GM20000 (cell line): ENCODE measurements around the gene TCF7L2.

Experiments used
- DNase-seq: peaks from one replicate; pipeline ENCODE4 v3.0.0; 2012; ENCODE audit warnings: low spot score
- CTCF ChIP-seq: IDR thresholded peaks from 2 replicates; pipeline ENCODE4 v1.5.1; 2012; ENCODE audit warnings: mild to moderate bottlenecking, control low read depth; ENCODE audit errors: extremely low read depth, missing control alignments

The TCF7L2 gene

GRCh38 chr10:113138937-113139585 lies 189.0 kb downstream of the TCF7L2 start:
- no peak for DNase-seq
- no peak for TF ChIP-seq CTCF

GRCh38 chr10:113139699-113140098 lies 189.7 kb downstream of the TCF7L2 start:
- DNase-seq = no peak
- no peak for TF ChIP-seq CTCF

GRCh38 chr10:113140143-113141011 lies 190.3 kb downstream of the TCF7L2 start:
- no peak for TF ChIP-seq CTCF

GRCh38 chr10:113142601-113143362 lies 192.7 kb downstream of the TCF7L2 start:
- no peak for TF ChIP-seq CTCF
- no peak for DNase-seq

More at GRCh38 chr10:113140143-113141011, 190.3 kb downstream of the TCF7L2 start:
- DNase-seq = no peak

GRCh38 chr10:113144576-113144975 lies 194.5 kb downstream of the TCF7L2 start:
- no peak for DNase-seq
- TF ChIP-seq CTCF = no peak

GRCh38 chr10:113148071-113148825 lies 198.2 kb downstream of the TCF7L2 start:
- DNase-seq = no peak
- no peak for TF ChIP-seq CTCF
